Spleen (tissue), 7 donors: ENCODE results near the gene RASSF3.

Source experiments
- POLR2AphosphoS5 ChIP-seq, 3 donors: sonication (generic); formaldehyde crosslinking; IDR thresholded peaks; one replicate each; pipeline ENCODE4 v1.5.1; 2017; ENCODE audit warnings: antibody characterized with exemption in 3 of 3
- TF ChIP-seq, protein P1 (sequence below), 11 experiments: fragments of 200-600 bp in 7 of 11; fragments of 450-650 bp in 4 of 11; sonication (generic) in 4 of 11; IDR thresholded peaks in 8 of 11; conservative IDR thresholded peaks in 3 of 11; 1 replicate in 7 of 11; 2 replicates in 4 of 11; pipeline versions ENCODE4 v1.4.0 to v1.8.0; 2016 to 2021; ENCODE audit warnings: antibody characterized with exemption in 11 of 11, inconsistent platforms in 4 of 11, mild to moderate bottlenecking in 1 of 11
- donor health status: DM: no; HTN: no; CAD: no; lungs with moderate emphysema.
- donor health status: DM: no; HTN: no; CAD: no.
- donor health status: DM: no; HTN: no; CAD: no.

- TF ChIP-seq POLR2AphosphoS5 (IDR thresholded peaks at IDR 0.05): no peak
- TF ChIP-seq, protein P1, sequence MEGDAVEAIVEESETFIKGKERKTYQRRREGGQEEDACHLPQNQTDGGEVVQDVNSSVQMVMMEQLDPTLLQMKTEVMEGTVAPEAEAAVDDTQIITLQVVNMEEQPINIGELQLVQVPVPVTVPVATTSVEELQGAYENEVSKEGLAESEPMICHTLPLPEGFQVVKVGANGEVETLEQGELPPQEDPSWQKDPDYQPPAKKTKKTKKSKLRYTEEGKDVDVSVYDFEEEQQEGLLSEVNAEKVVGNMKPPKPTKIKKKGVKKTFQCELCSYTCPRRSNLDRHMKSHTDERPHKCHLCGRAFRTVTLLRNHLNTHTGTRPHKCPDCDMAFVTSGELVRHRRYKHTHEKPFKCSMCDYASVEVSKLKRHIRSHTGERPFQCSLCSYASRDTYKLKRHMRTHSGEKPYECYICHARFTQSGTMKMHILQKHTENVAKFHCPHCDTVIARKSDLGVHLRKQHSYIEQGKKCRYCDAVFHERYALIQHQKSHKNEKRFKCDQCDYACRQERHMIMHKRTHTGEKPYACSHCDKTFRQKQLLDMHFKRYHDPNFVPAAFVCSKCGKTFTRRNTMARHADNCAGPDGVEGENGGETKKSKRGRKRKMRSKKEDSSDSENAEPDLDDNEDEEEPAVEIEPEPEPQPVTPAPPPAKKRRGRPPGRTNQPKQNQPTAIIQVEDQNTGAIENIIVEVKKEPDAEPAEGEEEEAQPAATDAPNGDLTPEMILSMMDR (IDR thresholded peaks at IDR 0.05 in 8 of 11, conservative IDR thresholded peaks at IDR 0.05 in 3 of 11): no peak
Observed at GRCh38 chr12:64616201-64616600, 5.9 kb downstream of the RASSF3 start.
